ENCODE data around the gene RHBDF1. TPM values are rescaled to one million over a fixed set of nuclear protein-coding genes. Genes with fewer than 3 reads are reported as not detected.

Gene RHBDF1
- total and polyA plus RNA-seq, 9 of the 15 experiments (the other 6 are each of a cell fraction or from before 2014, with no cell fraction given), result 1.0 to 8.2 (median 4.2) TPM

DNA sequence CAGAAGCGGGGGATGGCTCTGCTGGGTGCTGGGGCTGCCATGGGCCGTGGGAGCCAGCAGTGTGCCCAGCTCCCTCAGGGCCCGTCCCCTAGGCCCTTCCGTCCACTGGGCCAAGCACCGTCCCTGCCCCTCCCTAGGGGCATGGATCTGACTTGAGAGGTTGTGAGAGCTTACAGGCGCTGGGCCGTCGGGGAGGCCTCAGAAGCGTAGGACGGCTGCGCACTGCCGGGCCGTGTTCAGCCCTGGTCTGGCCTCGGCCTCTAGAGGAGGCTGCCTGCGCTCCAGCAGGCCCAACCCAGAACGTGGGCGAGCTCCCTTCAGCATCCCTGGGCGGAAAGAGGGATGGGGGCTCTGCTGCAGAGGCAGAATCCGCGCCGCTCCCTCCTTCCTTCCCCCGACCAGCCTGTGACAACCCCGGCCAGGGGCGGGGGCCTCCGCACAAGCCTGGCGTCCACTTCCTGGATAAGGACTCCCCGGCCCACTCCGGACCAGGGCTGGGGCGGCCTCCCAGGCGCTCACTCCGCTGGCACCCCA lies 4.9 kb upstream of the RHBDF1 start (continued):
- TF ChIP-seq, protein P1, sequence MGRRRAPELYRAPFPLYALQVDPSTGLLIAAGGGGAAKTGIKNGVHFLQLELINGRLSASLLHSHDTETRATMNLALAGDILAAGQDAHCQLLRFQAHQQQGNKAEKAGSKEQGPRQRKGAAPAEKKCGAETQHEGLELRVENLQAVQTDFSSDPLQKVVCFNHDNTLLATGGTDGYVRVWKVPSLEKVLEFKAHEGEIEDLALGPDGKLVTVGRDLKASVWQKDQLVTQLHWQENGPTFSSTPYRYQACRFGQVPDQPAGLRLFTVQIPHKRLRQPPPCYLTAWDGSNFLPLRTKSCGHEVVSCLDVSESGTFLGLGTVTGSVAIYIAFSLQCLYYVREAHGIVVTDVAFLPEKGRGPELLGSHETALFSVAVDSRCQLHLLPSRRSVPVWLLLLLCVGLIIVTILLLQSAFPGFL (CRISPR knock-in tag; IDR thresholded peaks at IDR 0.05), result no peak
- TF ChIP-seq CHCHD3 (CRISPR knock-in tag; IDR thresholded peaks at IDR 0.05) (no peak), ZNF146 (CRISPR knock-in tag; IDR thresholded peaks at IDR 0.05; ENCODE audit: unreplicated experiment) (no peak), ZNF282 (CRISPR knock-in tag; IDR thresholded peaks at IDR 0.05) (0 out of 2 replicates have a peak, but pooled peaks have one; percentile 72), ZNF253 (CRISPR knock-in tag; conservative IDR thresholded peaks at IDR 0.05) (no peak), FOXP1 (CRISPR knock-in tag; IDR thresholded peaks at IDR 0.05) (no peak), POLR2B (IDR thresholded peaks at IDR 0.05; ENCODE audit: low read depth, partially characterized antibody) (no peak), BHLHE40 (IDR thresholded peaks at IDR 0.05; ENCODE audit: low read length) (peak; percentile 53), ARID2 (IDR thresholded peaks at IDR 0.05) (no peak), ETS2 (tag; IDR thresholded peaks at IDR 0.05; ENCODE audit: borderline replicate concordance, poor library complexity, severe bottlenecking) (no peak), SMC3 (conservative IDR thresholded peaks at IDR 0.05; ENCODE audit: insufficient read depth, low read depth, low read length) (no peak), ZBTB8A (IDR thresholded peaks at IDR 0.05; ENCODE audit: partially characterized antibody) (no peak)
- TF ChIP-seq, protein P2, sequence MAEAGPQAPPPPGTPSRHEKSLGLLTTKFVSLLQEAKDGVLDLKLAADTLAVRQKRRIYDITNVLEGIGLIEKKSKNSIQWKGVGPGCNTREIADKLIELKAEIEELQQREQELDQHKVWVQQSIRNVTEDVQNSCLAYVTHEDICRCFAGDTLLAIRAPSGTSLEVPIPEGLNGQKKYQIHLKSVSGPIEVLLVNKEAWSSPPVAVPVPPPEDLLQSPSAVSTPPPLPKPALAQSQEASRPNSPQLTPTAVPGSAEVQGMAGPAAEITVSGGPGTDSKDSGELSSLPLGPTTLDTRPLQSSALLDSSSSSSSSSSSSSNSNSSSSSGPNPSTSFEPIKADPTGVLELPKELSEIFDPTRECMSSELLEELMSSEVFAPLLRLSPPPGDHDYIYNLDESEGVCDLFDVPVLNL (CRISPR knock-in tag; IDR thresholded peaks at IDR 0.05; ENCODE audit: low read depth), result no peak
- TF ChIP-seq, protein P3, sequence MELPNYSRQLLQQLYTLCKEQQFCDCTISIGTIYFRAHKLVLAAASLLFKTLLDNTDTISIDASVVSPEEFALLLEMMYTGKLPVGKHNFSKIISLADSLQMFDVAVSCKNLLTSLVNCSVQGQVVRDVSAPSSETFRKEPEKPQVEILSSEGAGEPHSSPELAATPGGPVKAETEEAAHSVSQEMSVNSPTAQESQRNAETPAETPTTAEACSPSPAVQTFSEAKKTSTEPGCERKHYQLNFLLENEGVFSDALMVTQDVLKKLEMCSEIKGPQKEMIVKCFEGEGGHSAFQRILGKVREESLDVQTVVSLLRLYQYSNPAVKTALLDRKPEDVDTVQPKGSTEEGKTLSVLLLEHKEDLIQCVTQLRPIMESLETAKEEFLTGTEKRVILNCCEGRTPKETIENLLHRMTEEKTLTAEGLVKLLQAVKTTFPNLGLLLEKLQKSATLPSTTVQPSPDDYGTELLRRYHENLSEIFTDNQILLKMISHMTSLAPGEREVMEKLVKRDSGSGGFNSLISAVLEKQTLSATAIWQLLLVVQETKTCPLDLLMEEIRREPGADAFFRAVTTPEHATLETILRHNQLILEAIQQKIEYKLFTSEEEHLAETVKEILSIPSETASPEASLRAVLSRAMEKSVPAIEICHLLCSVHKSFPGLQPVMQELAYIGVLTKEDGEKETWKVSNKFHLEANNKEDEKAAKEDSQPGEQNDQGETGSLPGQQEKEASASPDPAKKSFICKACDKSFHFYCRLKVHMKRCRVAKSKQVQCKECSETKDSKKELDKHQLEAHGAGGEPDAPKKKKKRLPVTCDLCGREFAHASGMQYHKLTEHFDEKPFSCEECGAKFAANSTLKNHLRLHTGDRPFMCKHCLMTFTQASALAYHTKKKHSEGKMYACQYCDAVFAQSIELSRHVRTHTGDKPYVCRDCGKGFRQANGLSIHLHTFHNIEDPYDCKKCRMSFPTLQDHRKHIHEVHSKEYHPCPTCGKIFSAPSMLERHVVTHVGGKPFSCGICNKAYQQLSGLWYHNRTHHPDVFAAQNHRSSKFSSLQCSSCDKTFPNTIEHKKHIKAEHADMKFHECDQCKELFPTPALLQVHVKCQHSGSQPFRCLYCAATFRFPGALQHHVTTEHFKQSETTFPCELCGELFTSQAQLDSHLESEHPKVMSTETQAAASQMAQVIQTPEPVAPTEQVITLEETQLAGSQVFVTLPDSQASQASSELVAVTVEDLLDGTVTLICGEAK (IDR thresholded peaks at IDR 0.05), result 0 out of 2 replicates have a peak, but pooled peaks have one; percentile 23
- TF ChIP-seq, protein P3 (CRISPR knock-in tag; IDR thresholded peaks at IDR 0.05), result no peak
- TF ChIP-seq, protein P4, sequence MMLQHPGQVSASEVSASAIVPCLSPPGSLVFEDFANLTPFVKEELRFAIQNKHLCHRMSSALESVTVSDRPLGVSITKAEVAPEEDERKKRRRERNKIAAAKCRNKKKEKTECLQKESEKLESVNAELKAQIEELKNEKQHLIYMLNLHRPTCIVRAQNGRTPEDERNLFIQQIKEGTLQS (IDR thresholded peaks at IDR 0.05), result no peak
- TF ChIP-seq, protein P4 (CRISPR knock-in tag; conservative IDR thresholded peaks at IDR 0.05), result no peak
